ENCODE results near the gene PMEL.
A peak's percentile ranks its signal among the peaks of the same experiment; 100 is the strongest.
"Not testable (repeated sequence)": the region's sequence is repeated elsewhere in the genome, so short reads cannot be mapped to it uniquely, and the experiment has no call there.

The PMEL gene

GRCh38 chr12:55927588-55928502 lies 38.0 kb downstream of the PMEL start, which contains the start of gene PYM1:
PYM1 (minus strand) TSS chr12:55927894; CDS start chr12:55927761, 133 bp downstream.
- Mint-ChIP-seq H3K9me3 (no peaks in the 10 kb centered on the region), H3K27me3 (peaks cover 2% of the 10 kb centered on the region), H3K27ac (peak within 1 kb of the TSS; percentile 94), H3K4me1 (peaks cover 58% of the 10 kb centered on the region), H3K4me3 (peak within 1 kb of the TSS; percentile 93), H3K36me3 (ENCODE audit: low read depth) (peaks cover 27% of the 10 kb centered on the region)
- DNase-seq (peak; percentile 73), ATAC-seq (peak; percentile 30)

GRCh38 chr12:55926738-55927587 lies 38.9 kb downstream of the PMEL start:
- peaks cover 28% of the 10 kb centered on the region for H3K36me3 Mint-ChIP-seq (ENCODE audit: low read depth)
- peaks cover 60% of the 10 kb centered on the region for H3K4me1 Mint-ChIP-seq
- ATAC-seq (peak; percentile 33), DNase-seq (peak; percentile 96)
- peak overlapping the region; percentile 93 for H3K4me3 Mint-ChIP-seq
- peak overlapping the region; percentile 94 for H3K27ac Mint-ChIP-seq
- no peaks in the 10 kb centered on the region for H3K9me3 Mint-ChIP-seq
- peaks cover 2% of the 10 kb centered on the region for H3K27me3 Mint-ChIP-seq

GRCh38 chr12:55925870-55926737 lies 39.7 kb downstream of the PMEL start:
- Mint-ChIP-seq H3K36me3 (ENCODE audit: low read depth) (peaks cover 26% of the 10 kb centered on the region), H3K9me3 (no peaks in the 10 kb centered on the region), H3K4me1 (peaks cover 58% of the 10 kb centered on the region), H3K4me3 (peak overlapping the region; percentile 93), H3K27me3 (peaks cover 2% of the 10 kb centered on the region), H3K27ac (peak overlapping the region; percentile 94)
- ATAC-seq = no peak
- DNase-seq = no peak

- Mint-ChIP-seq H3K27me3 (peaks cover 2% of the 10 kb centered on the region), H3K4me3 (peak overlapping the region; percentile 93), H3K36me3 (ENCODE audit: low read depth) (peaks cover 26% of the 10 kb centered on the region), H3K4me1 (peaks cover 52% of the 10 kb centered on the region), H3K27ac (peak overlapping the region; percentile 94), H3K9me3 (no peaks in the 10 kb centered on the region)
- ATAC-seq = no peak
- no peak for DNase-seq
These were observed 40.5 kb downstream of the PMEL start for GRCh38 chr12:55925371-55925770.

GRCh38 chr12:55923648-55924047 lies 42.2 kb downstream of the PMEL start:
- not testable (repeated sequence) for ATAC-seq, H3K9me3 Mint-ChIP-seq, H3K27me3 Mint-ChIP-seq, DNase-seq, H3K4me3 Mint-ChIP-seq
- H3K36me3 Mint-ChIP-seq (ENCODE audit: low read depth) = peaks cover 26% of the 10 kb centered on the region
- H3K4me1 Mint-ChIP-seq = peaks cover 36% of the 10 kb centered on the region
- H3K27ac Mint-ChIP-seq = peak overlapping the region; percentile 6

GRCh38 chr12:55922126-55922525 lies 43.7 kb downstream of the PMEL start:
- Mint-ChIP-seq H3K4me1 (peaks cover 35% of the 10 kb centered on the region), H3K36me3 (ENCODE audit: low read depth) (peaks cover 23% of the 10 kb centered on the region), H3K27ac (no peak overlapping the region), H3K27me3 (peaks cover 2% of the 10 kb centered on the region), H3K4me3 (no peak overlapping the region), H3K9me3 (no peaks in the 10 kb centered on the region)
- no peak for DNase-seq
- no peak for ATAC-seq

- not testable (repeated sequence) for ATAC-seq, DNase-seq, H3K4me3 Mint-ChIP-seq, H3K9me3 Mint-ChIP-seq, H3K27ac Mint-ChIP-seq, H3K27me3 Mint-ChIP-seq
- Mint-ChIP-seq H3K36me3 (ENCODE audit: low read depth) (peaks cover 20% of the 10 kb centered on the region), H3K4me1 (peaks cover 34% of the 10 kb centered on the region)
These were observed 46.8 kb downstream of the PMEL start for GRCh38 chr12:55919032-55919431.

- Mint-ChIP-seq H3K27ac (peak overlapping the region; percentile 33), H3K9me3 (no peaks in the 10 kb centered on the region), H3K36me3 (ENCODE audit: low read depth) (peaks cover 21% of the 10 kb centered on the region), H3K4me1 (peaks cover 30% of the 10 kb centered on the region), H3K27me3 (no peaks in the 10 kb centered on the region), H3K4me3 (no peak overlapping the region)
- ATAC-seq (peak; percentile 28), DNase-seq (no peak)
These were observed 50.4 kb downstream of the PMEL start for GRCh38 chr12:55915482-55915859.

GRCh38 chr12:55912908-55913307 lies 52.9 kb downstream of the PMEL start:
- Mint-ChIP-seq H3K27ac (no peak overlapping the region), H3K4me3 (no peak overlapping the region), H3K9me3 (no peaks in the 10 kb centered on the region), H3K4me1 (peaks cover 32% of the 10 kb centered on the region), H3K27me3 (no peaks in the 10 kb centered on the region), H3K36me3 (ENCODE audit: low read depth) (peaks cover 21% of the 10 kb centered on the region)
- DNase-seq (no peak), ATAC-seq (no peak)

- peaks cover 15% of the 10 kb centered on the region for H3K36me3 Mint-ChIP-seq (ENCODE audit: low read depth)
- DNase-seq (no peak), ATAC-seq (no peak)
- peaks cover 14% of the 10 kb centered on the region for H3K4me1 Mint-ChIP-seq
- H3K9me3 Mint-ChIP-seq = no peaks in the 10 kb centered on the region
- H3K4me3 Mint-ChIP-seq = no peak overlapping the region
- no peak overlapping the region for H3K27ac Mint-ChIP-seq
- no peaks in the 10 kb centered on the region for H3K27me3 Mint-ChIP-seq
These were observed 56.3 kb downstream of the PMEL start for GRCh38 chr12:55909513-55909884.

GRCh38 chr12:55908726-55909512 lies 56.9 kb downstream of the PMEL start:
- DNase-seq (no peak), ATAC-seq (no peak)
- H3K4me3 Mint-ChIP-seq = no peak overlapping the region
- H3K36me3 Mint-ChIP-seq (ENCODE audit: low read depth) = peaks cover 10% of the 10 kb centered on the region
- H3K27ac Mint-ChIP-seq = no peak overlapping the region
- no peaks in the 10 kb centered on the region for H3K27me3 Mint-ChIP-seq
- H3K4me1 Mint-ChIP-seq = peaks cover 9% of the 10 kb centered on the region
- H3K9me3 Mint-ChIP-seq = no peaks in the 10 kb centered on the region

- Mint-ChIP-seq H3K27me3 (no peaks in the 10 kb centered on the region), H3K27ac (no peak overlapping the region), H3K9me3 (no peaks in the 10 kb centered on the region), H3K4me3 (no peak overlapping the region), H3K36me3 (ENCODE audit: low read depth) (peaks cover 4% of the 10 kb centered on the region), H3K4me1 (peaks cover 2% of the 10 kb centered on the region)
- ATAC-seq (no peak), DNase-seq (no peak)
These were observed 59.8 kb downstream of the PMEL start for GRCh38 chr12:55906056-55906455.

Measured in activated naive CD8-positive, alpha-beta T cell treated with anti-CD3 and anti-CD28 coated beads, Interleukin-2, amount 50 U/mL, for 24 hours (primary cell).